A549 treated with dexamethasone at 1 μM for 4 hours (cell line): ENCODE results near the gene HOXD9. TPM values are rescaled to one million over a fixed set of nuclear protein-coding genes. Genes with fewer than 3 reads are reported as not detected.

Experiments
- total RNA-seq: library from RNA; stranded (reverse); fragments of 200-300 nt; extraction: Qiagen RNA extraction; gene quantifications from 5 replicates; pipeline ENCODE4 v1.2.3, GENCODE V29; 2022

The HOXD9 gene
- total RNA-seq: 0.82 to 1.4 TPM (median 0.93 TPM) in 5 replicates

GRCh38 chr2:176122683-176123410, at the start of gene HOXD9:
TSS of gene HOXD9 (plus strand) at chr2:176122719. CDS start at chr2:176122769, 50 bp downstream.

GRCh38 chr2:176083796-176084261, 38.7 kb upstream of the HOXD9 start, which contains the start of gene EVX2:
TSS of gene EVX2 (minus strand) at chr2:176083962. CDS start at chr2:176083776, 186 bp downstream.

GRCh38 chr2:176092270-176093144, 30.0 kb upstream of the HOXD9 start, which contains the start of gene HOXD13:
TSS of gene HOXD13 (plus strand) at chr2:176092721. CDS start at chr2:176092891, 170 bp downstream.

GRCh38 chr2:176099728-176100546, 22.6 kb upstream of the HOXD9 start, which contains the start of gene HOXD12:
TSS of gene HOXD12 (plus strand) at chr2:176099795. CDS start at chr2:176099802, 7 bp downstream.

GRCh38 chr2:176106581-176107539, 15.7 kb upstream of the HOXD9 start, which contains the start of gene HOXD11:
TSS of gene HOXD11 (plus strand) at chr2:176107280. CDS start at chr2:176107356, 76 bp downstream.

GRCh38 chr2:176115883-176116813, 6.4 kb upstream of the HOXD9 start, which contains the start of gene HOXD10:
TSS of gene HOXD10 (plus strand) at chr2:176116778. CDS start at chr2:176116834, 56 bp downstream.

GRCh38 chr2:176128982-176129796, 6.7 kb downstream of the HOXD9 start, which contains the start of gene HOXD8:
TSS of gene HOXD8 (plus strand) at chr2:176129705. CDS start at chr2:176130367, 662 bp downstream.

GRCh38 chr2:176151442-176152287, 29.1 kb downstream of the HOXD9 start, which contains the start of gene HOXD4:
TSS of gene HOXD4 (plus strand) at chr2:176151550. CDS start at chr2:176151634, 84 bp downstream.

GRCh38 chr2:176156807-176157498, 34.4 kb downstream of the HOXD9 start, which contains the start of gene HOXD3:
TSS of gene HOXD3 (plus strand) at chr2:176157307. CDS start at chr2:176169115, 11,808 bp downstream.

Other genes starting within 250 kb of the HOXD9 start
- gene LNPK, start 120.5 kb upstream of the HOXD9 start, total RNA-seq: 13.9 to 18.6 TPM (median 16.1 TPM) in 5 replicates
- not detected in 5 replicates for gene EVX2, start 38.8 kb upstream of the HOXD9 start, total RNA-seq
- 0.12 to 0.19 TPM (median 0.14 TPM) in 5 replicates for gene HOXD13, start 30.0 kb upstream of the HOXD9 start, total RNA-seq
- not detected in 5 replicates for gene HOXD12, start 22.9 kb upstream of the HOXD9 start, total RNA-seq
- gene HOXD11, start 15.4 kb upstream of the HOXD9 start, total RNA-seq: 5.1 to 6.3 TPM (median 5.8 TPM) in 5 replicates
- gene HOXD10, start 5.9 kb upstream of the HOXD9 start, total RNA-seq: 4.1 to 6.7 TPM (median 5.3 TPM) in 5 replicates
- 5.0 to 5.4 TPM (median 5.3 TPM) in 5 replicates for gene HOXD8, start 7.0 kb downstream of the HOXD9 start, total RNA-seq
- gene HOXD4, start 28.8 kb downstream of the HOXD9 start, total RNA-seq: 0.10 to 0.46 TPM (median 0.38 TPM) in 5 replicates
- gene HOXD3, start 34.6 kb downstream of the HOXD9 start, total RNA-seq: 0.14 to 0.21 TPM (median 0.18 TPM) in 3 of 5 replicates, not detected in the others
- gene HOXD1, start 65.9 kb downstream of the HOXD9 start, total RNA-seq: 0.15 to 0.25 TPM (median 0.21 TPM) in 5 replicates
- 39.9 to 44.7 TPM (median 42.7 TPM) in 5 replicates for gene MTX2, start 146.7 kb downstream of the HOXD9 start, total RNA-seq